Stimulated activated CD8-positive, alpha-beta memory T cell treated with anti-CD3 and anti-CD28 coated beads, Interleukin-7, amount 100 ng/mL, for 24 hours (primary cell): ENCODE results near the gene ATP11A.

Experiments
- DNase-seq: peaks from one replicate; pipeline ENCODE4 v3.0.0-alpha.2; 2020; ENCODE audit warnings: low read depth

Gene ATP11A

DNA sequence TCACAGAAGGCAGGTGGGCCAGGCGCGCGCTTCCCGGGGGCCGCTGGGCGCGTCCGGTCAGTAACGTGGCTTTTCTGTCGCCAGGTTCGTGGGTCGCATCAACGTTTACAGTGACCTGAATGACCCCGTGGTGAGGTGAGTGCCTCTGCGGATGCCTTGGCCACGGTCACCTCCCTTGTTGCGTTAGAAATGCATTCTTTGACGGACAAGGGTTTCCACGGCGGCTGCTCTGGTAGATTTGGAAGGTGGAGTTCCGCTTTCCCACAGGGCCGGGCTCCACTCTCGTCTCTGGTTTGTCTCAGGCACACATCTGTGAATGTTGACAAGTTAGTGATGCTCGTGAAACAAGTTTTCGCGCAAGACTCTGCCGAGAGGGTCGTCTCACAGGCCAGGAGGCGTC lies 130.0 kb downstream of the ATP11A start:
- no peak for DNase-seq

DNA sequence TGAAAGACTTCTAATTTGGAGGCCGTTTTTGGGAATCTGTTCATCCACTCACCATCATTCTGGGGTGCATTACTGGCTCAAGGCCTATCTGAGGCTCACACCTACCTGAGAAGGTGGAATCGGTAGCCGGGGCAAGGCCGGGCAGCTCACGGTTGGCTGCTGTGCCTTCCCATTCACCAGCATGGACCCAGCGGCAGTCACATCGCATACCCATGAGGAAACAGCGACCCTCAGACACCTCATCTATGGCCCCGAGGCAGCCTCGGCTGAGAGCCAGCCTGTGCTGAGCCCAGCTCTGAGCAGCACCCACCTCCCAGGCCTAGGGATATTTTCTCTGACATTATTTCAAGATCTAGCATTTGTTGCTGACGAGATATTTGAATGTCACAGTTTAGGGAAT lies 130.5 kb downstream of the ATP11A start:
- DNase-seq: no peak

DNA sequence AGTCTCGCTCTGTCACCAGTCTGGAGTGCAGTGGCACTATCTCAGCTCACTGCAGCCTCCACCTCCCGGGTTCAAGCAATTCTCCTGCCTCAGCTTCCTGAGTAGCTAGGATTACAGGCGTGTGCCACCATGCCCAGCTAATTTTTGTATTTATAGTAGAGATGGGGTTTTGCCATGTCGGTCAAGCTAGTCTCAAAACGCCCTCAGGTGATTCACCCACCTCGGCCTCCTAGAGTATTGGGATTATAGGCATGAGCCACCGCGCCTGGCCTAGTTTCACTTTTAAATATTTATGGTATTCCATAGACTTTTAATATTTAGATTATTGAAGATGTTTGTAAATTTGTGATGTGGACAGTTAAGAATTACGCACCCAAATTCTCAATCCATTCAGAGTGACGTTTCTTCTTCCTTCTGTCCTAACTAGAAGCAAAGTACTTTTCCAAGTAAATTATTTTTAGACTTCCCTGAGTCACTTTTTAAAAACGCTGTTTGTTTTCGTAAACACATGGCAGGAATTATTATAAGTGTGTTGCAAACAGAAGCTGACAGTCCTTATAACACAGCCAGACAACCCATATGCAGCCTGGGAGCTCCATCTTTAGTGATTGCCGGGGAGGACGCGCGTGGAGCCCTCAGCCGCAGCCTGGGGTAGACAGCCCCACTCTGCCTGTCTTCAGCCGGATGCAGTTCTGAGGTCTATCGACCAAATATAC lies 131.7 kb downstream of the ATP11A start:
- no peak for DNase-seq

DNA sequence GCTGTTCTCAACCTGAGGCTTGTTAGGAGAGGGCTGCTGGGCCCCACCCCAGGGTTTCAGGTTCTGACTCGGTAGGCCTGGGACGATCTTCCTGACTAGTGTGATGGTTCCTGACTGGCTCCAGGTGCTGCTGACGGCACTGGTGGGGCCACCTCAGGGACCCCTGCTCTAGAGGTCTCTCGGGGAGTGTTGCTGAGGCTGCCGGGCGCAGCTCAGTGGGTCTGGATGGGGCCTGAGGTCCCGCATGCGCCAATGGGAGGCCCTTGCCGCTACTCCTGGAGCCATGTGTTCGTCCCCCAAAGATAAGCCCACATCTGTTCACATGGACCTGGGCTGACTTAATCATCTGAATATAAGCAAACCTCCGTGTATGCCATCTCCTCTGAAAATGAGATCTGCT lies 133.0 kb downstream of the ATP11A start:
- no peak for DNase-seq

DNA sequence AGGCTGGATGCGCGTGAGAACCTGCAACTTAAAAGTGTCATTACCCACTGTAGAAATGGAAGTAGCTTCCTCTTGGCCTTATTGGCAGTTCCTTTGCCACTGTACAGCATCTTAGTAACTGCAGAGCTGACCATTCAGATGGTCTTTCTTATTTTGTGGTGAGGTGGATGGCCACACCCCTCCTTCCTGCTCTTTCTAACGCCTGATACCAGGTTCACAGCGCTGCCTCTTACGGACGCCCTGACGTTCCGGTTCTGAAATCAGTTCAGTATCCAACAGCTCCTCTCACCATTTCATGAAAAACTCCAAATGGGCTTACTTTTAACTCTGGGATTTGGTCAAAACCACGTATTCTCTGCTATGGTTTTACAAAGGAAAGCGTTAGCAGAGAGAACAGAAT lies 134.6 kb downstream of the ATP11A start:
- no peak for DNase-seq

DNA sequence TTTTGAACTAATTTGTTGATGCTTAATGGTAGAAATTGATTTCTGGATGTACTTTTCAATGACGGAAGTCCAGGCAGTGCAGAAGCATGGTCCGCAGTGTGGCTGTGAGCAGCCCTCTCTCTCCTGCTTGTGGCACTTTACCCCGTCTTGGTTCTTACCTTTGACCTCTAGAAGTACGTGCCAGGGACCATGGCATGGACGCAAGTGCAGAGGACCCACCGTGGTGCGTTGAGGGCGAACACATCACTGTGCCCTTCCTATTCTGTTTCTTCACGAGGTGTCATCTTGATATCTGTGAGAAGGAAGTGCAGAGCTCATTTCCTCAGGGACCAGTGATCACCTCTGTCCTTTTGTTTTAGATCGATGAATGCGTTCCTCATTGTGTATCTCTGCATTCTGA lies 135.2 kb downstream of the ATP11A start:
- DNase-seq: no peak

DNA sequence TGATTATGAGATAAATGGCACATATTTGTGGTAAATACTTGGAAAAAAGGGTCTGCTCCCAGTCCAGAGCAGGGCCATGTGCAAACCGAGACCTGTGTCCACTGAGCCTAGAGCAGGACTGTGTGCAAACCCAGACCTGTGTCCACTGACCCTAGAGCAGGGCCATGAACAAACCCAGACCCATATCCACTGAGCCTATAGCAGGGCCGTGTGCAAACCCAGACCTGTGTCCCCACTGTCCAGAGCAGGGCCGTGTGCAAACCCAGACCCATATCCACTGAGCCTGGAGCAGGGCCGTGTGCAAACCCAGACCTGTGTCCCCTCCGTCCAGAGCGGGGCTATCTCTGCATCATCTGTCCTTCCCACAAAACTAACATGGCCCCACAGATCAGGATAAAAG lies 136.0 kb downstream of the ATP11A start:
- DNase-seq: no peak

DNA sequence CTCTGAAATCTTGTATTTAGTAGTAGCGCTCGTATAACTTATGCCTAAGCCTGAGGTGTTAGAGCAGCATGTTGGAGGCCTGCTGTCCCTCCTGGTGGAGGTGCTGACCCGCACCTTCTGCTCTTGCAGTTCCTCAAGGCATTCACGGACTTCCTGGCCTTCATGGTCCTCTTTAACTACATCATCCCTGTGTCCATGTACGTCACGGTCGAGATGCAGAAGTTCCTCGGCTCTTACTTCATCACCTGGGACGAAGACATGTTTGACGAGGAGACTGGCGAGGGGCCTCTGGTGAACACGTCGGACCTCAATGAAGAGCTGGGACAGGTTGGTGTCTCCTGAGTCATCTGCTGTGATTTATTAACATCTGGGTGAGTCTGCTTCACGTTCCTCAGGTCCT lies 136.7 kb downstream of the ATP11A start:
- DNase-seq: no peak

DNA sequence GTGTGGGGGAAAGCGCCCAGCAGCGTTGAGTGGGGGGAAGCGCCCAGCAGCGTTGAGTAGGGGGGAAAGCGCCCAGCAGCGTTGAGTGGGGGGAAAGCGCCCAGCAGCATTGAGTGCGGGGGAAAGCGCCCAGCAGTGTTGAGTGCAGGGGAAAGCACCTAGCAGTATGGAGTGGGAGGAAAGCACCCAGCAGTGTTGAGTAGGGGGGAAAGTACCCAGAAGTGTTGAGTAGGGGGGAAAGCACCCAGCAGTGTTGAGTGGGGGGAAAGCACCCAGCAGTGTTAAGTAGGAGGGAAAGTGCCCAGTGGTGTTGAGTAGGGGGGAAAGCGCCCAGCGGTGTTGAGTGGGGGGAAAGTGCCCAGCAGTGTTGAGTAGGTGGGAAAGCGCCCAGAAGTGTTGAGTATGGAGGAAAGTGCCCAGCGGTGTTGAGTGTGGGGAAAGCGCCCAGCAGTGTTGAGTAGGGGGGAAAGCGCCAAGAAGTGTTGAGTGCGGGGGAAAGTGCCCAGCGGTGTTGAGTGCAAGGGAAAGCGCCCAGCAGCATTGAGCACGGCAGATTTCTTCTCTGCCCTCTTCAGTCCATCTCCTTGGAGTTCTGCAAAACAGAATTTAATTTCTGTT lies 138.4 kb downstream of the ATP11A start:
- DNase-seq: no peak

DNA sequence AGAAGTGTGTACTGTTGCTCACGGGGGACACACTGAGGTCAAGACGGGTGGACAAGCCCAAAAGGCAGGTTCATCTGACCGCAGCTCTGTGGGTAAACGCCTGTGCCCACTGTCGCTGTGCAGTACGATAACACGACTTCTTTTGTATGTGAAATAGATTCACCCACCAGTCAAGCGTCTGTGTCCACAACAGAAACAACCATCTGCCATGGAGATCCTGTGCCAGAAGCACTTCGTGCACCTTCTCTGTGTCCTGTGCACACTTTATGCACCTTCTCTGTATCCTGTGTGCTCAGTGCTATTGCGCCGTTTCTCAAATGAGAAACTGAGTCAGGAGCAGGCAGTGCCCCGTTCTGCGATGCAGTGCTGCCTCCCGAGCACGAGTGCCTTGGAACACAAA lies 138.9 kb downstream of the ATP11A start:
- no peak for DNase-seq

DNA sequence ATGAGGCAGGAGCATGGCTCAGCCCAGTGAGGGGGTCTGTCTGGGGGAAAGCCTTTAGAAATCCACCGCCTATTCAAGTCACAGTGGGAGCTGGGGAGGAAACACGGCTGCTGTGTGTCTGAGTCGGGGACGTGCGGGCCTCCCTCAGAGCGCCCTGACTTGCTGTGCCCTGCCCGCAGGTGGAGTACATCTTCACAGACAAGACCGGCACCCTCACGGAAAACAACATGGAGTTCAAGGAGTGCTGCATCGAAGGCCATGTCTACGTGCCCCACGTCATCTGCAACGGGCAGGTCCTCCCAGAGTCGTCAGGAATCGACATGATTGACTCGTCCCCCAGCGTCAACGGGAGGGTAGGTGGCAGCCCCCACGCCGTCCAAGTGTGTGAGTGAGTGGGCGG lies 141.4 kb downstream of the ATP11A start:
- DNase-seq: no peak

DNA sequence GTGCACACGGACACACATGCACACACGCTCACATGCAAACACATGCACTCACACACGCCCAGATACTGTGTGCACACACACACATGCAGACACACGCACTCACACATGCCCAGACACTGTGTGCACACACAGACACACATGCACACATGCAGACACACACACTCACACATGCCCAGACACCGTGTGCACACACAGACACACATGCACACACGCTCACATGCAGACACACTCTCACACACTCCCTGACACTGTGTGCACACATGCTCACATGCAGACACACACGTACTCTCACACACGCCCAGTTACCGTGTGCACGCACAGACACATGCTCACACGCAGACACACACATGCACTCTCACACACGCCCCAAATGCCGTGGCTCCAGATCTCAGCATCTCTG lies 142.0 kb downstream of the ATP11A start:
- no peak for DNase-seq

DNA sequence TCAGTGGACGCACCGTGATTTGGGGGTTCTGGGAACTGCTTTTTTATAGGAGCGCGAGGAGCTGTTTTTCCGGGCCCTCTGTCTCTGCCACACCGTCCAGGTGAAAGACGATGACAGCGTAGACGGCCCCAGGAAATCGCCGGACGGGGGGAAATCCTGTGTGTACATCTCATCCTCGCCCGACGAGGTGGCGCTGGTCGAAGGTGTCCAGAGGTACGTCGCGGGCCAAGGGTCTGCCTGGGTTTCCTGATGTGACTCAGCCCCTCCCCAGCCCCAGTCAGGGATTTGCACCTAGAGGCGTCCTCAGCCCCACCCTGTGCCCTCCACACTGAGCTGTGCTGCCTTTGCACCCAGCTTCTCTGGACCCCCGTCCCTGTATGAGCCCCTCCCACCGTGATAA lies 143.0 kb downstream of the ATP11A start:
- DNase-seq: no peak

DNA sequence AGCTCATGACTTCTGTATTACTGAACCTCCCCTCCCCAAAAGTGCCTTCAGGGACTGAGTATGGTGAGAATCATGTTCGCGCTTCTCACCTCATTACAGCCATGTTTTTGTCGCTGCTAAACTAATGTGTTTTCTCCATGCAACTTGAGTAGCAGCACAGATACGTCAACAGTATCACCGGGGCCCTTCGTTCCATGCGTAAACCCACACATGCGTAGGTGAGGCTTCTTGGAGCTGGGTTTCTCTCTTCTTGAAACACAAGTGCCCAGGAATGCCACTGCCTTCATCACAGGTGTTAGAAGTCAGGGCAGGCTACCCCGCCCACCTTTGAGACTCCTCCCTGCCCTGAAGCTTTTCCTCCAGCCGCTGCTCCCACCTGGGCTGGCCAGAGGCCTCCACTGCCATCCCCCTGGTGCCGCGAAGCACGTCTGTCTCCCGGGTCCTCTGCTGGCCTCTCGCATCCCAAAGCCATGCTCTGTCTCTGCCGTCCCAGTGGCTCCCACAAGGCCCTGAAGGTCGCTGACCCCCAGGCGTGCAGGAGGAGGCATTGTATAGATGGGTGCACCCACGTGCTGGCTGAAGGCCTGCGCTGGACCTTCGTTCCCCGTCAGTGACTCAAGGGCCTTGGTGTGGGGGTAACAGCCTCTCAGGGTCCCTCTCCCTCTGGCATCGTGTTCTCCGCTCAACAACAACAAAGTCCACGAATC lies 143.9 kb downstream of the ATP11A start:
- DNase-seq: no peak

DNA sequence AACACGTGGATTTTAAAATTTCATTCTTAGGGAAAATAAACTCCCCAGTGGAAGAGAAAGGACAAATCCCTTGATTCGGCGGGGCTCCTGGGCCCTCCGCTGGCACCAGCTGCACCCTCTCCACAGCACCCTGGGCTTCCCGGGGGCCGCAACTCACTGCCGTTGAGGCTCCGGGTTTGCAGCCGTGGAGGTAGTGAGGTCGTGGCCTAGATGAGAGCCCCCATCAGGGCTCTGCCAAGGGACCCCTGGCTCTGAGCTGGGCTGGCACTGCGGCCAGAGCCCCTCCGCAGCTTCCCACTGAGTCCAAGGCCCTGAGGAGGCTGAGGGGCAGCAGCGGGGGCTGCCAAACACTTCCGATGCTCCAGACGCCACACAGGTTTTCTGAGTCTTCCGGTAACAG lies 145.5 kb downstream of the ATP11A start:
- no peak for DNase-seq

DNA sequence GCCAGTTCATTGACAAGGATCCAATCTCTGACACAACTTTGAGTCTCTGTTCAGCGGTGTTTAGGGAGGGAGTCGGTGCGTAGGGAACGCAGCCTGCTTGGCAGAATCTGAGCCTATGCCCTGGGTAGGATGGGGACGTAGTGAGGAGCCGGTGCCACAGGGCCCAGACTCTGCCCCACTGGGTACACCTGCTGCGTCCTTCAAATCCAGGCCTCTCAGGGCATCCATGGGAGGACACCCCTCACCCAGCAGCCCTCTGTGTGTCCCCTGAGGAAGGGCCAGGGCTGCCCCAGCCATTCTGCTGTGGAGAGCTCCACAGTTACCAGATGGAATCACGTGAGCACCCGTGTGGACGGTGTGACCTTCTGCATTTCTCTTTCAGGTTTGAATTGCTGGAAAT lies 146.0 kb downstream of the ATP11A start:
- no peak for DNase-seq

DNA sequence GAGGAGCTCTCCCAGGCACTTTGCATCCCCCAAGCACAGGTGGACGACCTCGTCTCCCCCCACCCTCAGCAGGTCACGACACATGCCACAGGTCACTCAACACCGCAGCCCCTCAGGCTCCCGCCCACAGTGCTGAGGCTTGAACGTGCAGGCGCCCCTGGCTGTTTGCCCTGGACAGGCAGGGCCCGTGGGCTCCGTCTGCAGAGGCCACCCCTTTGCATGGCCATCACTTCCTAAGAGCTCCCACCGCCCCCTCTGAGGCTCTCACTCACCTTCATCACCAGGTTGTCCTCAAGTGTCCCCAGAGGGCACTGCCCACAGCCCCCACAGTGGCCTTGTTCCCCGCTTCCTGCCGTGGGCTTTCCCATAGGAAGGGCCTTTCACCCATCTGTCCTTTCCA lies 147.1 kb downstream of the ATP11A start:
- DNase-seq: no peak

DNA sequence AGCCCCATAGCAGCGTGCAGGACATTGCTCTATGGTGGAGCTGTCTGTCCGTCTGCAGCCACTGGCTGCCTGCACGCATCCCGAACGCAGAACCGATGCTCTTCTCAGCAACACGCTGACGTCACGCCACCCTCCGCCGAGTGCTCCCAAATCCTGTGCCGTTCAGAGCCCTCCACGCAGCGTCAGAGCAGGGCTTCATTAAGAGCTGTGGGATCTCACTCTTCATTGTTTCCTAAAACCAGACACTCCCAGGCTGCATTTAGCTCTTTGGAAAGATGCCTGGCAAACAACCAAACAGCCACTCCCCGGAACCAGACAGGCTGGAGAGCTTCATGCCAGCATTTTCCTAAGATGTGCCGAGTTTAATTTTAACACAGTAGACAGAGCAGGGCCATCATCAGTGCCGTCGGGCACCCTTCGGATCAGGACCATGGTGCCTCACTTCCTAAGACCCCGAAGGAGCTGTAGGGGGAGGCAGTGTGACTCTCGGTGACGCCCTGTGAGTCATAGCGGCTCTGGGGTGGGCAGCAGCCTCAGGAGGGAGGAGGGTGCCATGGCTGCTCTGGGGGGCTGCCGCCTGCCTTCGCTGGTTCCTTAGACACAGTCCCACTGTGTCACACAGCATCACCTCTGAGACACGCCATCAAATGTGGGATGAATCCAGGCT lies 147.7 kb downstream of the ATP11A start:
- DNase-seq: no peak

DNA sequence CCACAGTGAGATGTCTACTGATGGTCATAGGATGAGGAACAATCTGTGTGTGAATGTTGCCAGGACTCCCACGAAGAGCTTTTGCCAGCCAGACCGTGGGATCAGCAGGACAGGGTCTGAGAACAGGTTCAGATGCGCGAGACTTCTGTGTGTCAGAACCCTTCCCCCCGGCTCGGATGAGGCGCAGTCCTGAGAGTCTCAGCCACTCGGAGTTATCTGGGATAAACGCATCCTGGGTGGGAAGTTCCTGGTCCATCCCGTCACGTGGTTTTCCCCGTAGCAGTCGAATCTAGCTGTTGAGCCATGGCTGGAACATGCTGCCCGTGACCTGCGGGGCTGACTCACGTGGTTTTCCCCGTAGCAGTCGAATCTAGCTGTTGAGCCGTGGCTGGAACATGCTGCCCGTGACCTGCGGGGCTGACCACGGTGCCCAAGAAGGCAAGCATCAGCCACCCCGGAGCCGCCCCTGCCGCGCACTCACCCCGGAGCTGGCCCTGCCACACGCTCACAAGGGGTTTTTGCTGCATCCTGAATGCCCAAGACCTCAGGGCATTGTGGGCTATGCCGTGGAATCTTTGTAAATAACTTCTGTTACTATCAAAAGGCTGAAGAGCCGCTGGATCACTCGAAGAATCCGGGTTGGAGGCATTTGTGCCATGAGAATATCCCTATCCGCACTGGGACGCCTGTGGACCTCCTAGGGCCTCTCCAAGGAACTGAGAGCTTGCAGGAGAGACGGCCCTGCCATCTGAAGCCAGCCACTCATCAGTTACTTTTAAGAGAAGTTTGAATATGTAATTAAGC lies 148.4 kb downstream of the ATP11A start:
- no peak for DNase-seq

DNA sequence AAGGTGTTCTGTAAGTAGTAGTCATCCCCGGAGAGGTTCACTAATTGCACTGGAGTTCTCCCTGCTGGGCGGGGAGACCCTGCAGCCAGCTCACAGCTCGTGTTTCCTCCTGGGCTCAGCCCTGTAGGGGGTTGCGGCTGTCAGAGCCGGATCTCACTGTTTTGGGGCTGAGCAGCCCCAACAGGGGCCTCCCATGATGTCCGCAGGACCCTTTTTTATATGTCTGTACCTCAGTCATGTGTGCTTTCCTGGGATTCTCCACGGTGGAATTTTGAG lies 148.9 kb downstream of the ATP11A start:
- no peak for DNase-seq

DNA sequence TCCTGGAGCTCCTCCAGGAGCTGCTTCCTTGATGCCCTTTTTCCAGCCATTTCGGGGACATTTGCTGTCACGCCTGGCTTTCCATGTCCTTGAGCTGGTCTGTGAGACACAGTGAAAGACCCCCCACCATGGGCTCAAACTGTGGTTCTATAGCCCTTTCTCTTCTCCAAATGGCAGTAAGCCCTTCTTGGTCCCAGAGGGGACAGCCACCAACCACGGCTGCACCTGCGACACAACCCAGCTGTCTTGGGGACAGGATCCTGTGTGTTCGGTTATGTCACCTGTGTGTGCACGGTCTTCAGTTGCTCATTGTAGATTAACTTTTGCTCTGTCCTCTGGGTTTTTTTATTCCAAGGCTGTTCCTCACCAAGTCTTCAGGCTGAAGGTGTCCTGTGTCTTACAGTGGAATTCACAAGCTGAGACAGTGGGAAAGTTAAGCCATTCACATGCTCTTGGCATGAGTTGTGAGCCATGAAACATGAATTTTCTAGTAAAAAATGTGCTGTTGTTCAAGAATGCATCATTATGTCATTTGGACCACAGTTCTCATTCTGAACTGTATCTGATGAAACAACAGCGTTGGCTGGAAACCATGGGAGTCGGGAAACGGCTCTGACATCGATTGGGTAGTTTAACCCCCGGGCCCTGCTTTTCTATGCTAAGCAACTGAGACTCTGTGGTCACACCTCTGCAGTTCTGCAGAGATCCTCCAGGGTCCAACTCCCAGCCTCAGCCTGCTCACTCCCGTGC lies 149.7 kb downstream of the ATP11A start:
- DNase-seq: no peak
